ENCODE measurements around the gene ZAR1L.
"Not testable (repeated sequence)": the region's sequence is repeated elsewhere in the genome, so short reads cannot be mapped to it uniquely, and the experiment has no call there.

Gene ZAR1L

GRCh38 chr13:32315238-32316027 lies at the start of gene ZAR1L, which contains the start of gene BRCA2:
Gene ZAR1L, minus strand, starts transcription at chr13:32315363. Its CDS starts 3,438 bp downstream, at chr13:32311925.
Gene BRCA2, plus strand, starts transcription at chr13:32315508. Its CDS starts 953 bp downstream, at chr13:32316461.
- H3K4me3 ChIP-seq (replicated peaks; ENCODE audit: low read depth, low read length): peak within 1 kb of the TSS; percentile 93
- no peak for TF ChIP-seq CTCF (IDR thresholded peaks at IDR 0.05; ENCODE audit: low read length, missing control alignments)
- DNase-seq (ENCODE audit: low read depth): peak; percentile 91

- no peak for TF ChIP-seq CTCF (IDR thresholded peaks at IDR 0.05; ENCODE audit: low read length, missing control alignments)
- H3K4me3 ChIP-seq (replicated peaks; ENCODE audit: low read depth, low read length): no peak overlapping the region
- DNase-seq (ENCODE audit: low read depth): no peak
Measured at GRCh38 chr13:32362574-32362973, 47.4 kb upstream of the ZAR1L start.

GRCh38 chr13:32355935-32356334 lies 40.8 kb upstream of the ZAR1L start:
- DNase-seq (ENCODE audit: low read depth); H3K4me3 ChIP-seq (replicated peaks; ENCODE audit: low read depth, low read length): not testable (repeated sequence)

GRCh38 chr13:32354040-32354439 lies 38.9 kb upstream of the ZAR1L start:
- H3K4me3 ChIP-seq (replicated peaks; ENCODE audit: low read depth, low read length): no peak overlapping the region
- DNase-seq (ENCODE audit: low read depth): no peak
- no peak for TF ChIP-seq CTCF (IDR thresholded peaks at IDR 0.05; ENCODE audit: low read length, missing control alignments)

GRCh38 chr13:32350839-32351441 lies 35.8 kb upstream of the ZAR1L start:
- not testable (repeated sequence) for DNase-seq (ENCODE audit: low read depth); H3K4me3 ChIP-seq (replicated peaks; ENCODE audit: low read depth, low read length)

GRCh38 chr13:32347651-32348050 lies 32.5 kb upstream of the ZAR1L start:
- TF ChIP-seq CTCF (IDR thresholded peaks at IDR 0.05; ENCODE audit: low read length, missing control alignments): no peak
- H3K4me3 ChIP-seq (replicated peaks; ENCODE audit: low read depth, low read length): no peak overlapping the region
- DNase-seq (ENCODE audit: low read depth): no peak

GRCh38 chr13:32340914-32341313 lies 25.8 kb upstream of the ZAR1L start:
- no peak for DNase-seq (ENCODE audit: low read depth)
- H3K4me3 ChIP-seq (replicated peaks; ENCODE audit: low read depth, low read length): no peak overlapping the region
- TF ChIP-seq CTCF (IDR thresholded peaks at IDR 0.05; ENCODE audit: low read length, missing control alignments): no peak

- peak; percentile 39 for DNase-seq (ENCODE audit: low read depth)
- no peak for TF ChIP-seq CTCF (IDR thresholded peaks at IDR 0.05; ENCODE audit: low read length, missing control alignments)
- H3K4me3 ChIP-seq (replicated peaks; ENCODE audit: low read depth, low read length): no peak overlapping the region
Measured at GRCh38 chr13:32334671-32335070, 19.5 kb upstream of the ZAR1L start.
